COLO829 (cell line): ENCODE results near the gene CDK6.

Experiments
- DNase-seq: peaks from one replicate; pipeline ENCODE4 v3.0.0; 2012; ENCODE audit warnings: low spot score

Gene CDK6

GRCh38 chr7:92644406-92645113 lies 191.8 kb downstream of the CDK6 start:
- no peak for DNase-seq

GRCh38 chr7:92643821-92644220 lies 192.6 kb downstream of the CDK6 start:
- no peak for DNase-seq

GRCh38 chr7:92641921-92642511 lies 194.4 kb downstream of the CDK6 start:
- DNase-seq: no peak

- DNase-seq: no peak
These were observed 196.4 kb downstream of the CDK6 start for GRCh38 chr7:92639966-92640365.

- DNase-seq: peak; percentile 31
These were observed 197.0 kb downstream of the CDK6 start for GRCh38 chr7:92639213-92639896.

- no peak for DNase-seq
These were observed 200.3 kb downstream of the CDK6 start for GRCh38 chr7:92636018-92636560.

GRCh38 chr7:92635538-92635937 lies 200.8 kb downstream of the CDK6 start:
- DNase-seq: no peak

GRCh38 chr7:92634924-92635519 lies 201.4 kb downstream of the CDK6 start:
- DNase-seq: no peak

GRCh38 chr7:92634205-92634604 lies 202.2 kb downstream of the CDK6 start:
- DNase-seq: no peak

- peak; percentile 70 for DNase-seq
These were observed 203.0 kb downstream of the CDK6 start for GRCh38 chr7:92633211-92633906.

- no peak for DNase-seq
These were observed 203.6 kb downstream of the CDK6 start for GRCh38 chr7:92632791-92633190.

GRCh38 chr7:92631850-92632487 lies 204.4 kb downstream of the CDK6 start:
- DNase-seq: no peak

- no peak for DNase-seq
These were observed 205.1 kb downstream of the CDK6 start for GRCh38 chr7:92631067-92631849.

- DNase-seq: no peak
These were observed 206.6 kb downstream of the CDK6 start for GRCh38 chr7:92629779-92630178.

GRCh38 chr7:92627956-92628355 lies 208.4 kb downstream of the CDK6 start:
- DNase-seq: no peak

- no peak for DNase-seq
These were observed 210.0 kb downstream of the CDK6 start for GRCh38 chr7:92626281-92626809.

- DNase-seq: peak; percentile 66
These were observed 210.8 kb downstream of the CDK6 start for GRCh38 chr7:92625617-92626016.

- no peak for DNase-seq
These were observed 211.9 kb downstream of the CDK6 start for GRCh38 chr7:92624298-92624996.

GRCh38 chr7:92623544-92623943 lies 212.8 kb downstream of the CDK6 start:
- DNase-seq: peak; percentile 31

GRCh38 chr7:92622685-92623084 lies 213.7 kb downstream of the CDK6 start:
- no peak for DNase-seq
